ENCODE results near the gene OR13J1. TPM values are rescaled to one million over a fixed set of nuclear protein-coding genes. Genes with fewer than 3 reads are reported as not detected.

Gene OR13J1
- total and polyA plus RNA-seq, 11 donors: not detected

DNA sequence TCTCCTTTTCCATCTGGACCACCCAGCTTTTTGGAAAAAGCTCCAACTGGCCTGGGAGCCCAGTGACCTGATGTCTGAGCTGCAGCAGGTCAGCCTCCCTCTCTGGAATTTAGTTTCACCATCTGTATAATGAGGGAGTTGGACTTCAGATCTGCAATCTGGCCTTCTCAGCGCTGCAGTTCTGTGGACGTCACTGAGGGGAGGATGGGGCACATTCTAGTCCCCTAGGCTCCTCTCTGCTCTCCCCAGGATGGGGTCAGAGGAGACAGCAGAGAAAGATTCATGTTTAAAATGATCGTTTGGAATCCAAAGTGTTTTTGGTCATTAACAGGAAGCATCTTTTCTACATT, 10.2 kb downstream of the OR13J1 start:
- H3K27me3 ChIP-seq: peaks cover 0 to 26% (median 0%) of the 10 kb centered on the region in 9 donors
- no peak for TF ChIP-seq POLR2A (IDR thresholded peaks at IDR 0.05)
- TF ChIP-seq, protein P1, sequence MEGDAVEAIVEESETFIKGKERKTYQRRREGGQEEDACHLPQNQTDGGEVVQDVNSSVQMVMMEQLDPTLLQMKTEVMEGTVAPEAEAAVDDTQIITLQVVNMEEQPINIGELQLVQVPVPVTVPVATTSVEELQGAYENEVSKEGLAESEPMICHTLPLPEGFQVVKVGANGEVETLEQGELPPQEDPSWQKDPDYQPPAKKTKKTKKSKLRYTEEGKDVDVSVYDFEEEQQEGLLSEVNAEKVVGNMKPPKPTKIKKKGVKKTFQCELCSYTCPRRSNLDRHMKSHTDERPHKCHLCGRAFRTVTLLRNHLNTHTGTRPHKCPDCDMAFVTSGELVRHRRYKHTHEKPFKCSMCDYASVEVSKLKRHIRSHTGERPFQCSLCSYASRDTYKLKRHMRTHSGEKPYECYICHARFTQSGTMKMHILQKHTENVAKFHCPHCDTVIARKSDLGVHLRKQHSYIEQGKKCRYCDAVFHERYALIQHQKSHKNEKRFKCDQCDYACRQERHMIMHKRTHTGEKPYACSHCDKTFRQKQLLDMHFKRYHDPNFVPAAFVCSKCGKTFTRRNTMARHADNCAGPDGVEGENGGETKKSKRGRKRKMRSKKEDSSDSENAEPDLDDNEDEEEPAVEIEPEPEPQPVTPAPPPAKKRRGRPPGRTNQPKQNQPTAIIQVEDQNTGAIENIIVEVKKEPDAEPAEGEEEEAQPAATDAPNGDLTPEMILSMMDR (IDR thresholded peaks at IDR 0.05): no peak
- peaks cover 0 to 23% (median 0%) of the 10 kb centered on the region in 12 donors for H3K4me1 ChIP-seq
- intact Hi-C loops (cut with DNase I): no loop called here
- H3K9me3 ChIP-seq: no peaks in the 10 kb centered on the region
- no peaks in the 10 kb centered on the region for H3K36me3 ChIP-seq
- no peak overlapping the region for H3K4me3 ChIP-seq
- ATAC-seq (no peak), DNase-seq (no peak)
- H3K27ac ChIP-seq: no peak overlapping the region
- 48 to 59% (median 59%) methylated on average over 3 of the region's 3 CpGs for WGBS, 4 donors

DNA sequence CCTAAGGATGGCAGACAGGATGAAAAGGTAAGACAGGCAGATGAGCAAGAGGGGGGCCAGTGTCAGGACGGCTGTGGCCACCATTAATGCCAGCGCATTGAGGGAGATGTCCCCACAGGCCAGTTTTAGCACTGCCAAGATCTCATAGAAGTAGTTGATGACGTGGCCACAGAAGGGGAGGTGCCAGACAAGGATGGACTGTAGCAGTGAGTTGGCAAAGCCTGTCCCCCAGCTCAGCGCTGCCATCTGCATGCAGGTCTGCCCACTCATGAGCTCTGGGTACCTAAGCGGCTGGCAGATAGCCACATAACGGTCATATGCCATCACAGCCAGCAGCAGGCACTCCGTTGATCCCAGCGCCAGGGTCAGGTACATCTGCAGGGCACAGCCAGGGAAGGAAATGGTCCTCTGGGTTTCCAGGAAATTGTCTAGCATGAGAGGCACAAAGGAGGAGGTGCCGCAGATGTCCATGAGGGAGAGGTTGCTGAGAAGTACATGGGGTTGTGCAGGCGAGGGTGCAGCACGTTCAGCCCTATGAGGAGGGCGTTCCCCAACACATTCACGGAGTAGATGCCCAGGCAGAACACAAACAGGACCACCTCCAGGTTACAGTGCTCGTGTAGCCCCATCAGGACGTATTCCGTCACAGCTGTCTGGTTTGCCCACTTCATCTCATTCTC, 10.8 kb downstream of the OR13J1 start:
- H3K27me3 ChIP-seq: peaks cover 0 to 24% (median 0%) of the 10 kb centered on the region in 9 donors
- ATAC-seq: peak; percentile 34 to 49 (median 38)
- DNase-seq: peak in 2 of 5 donors; percentile 51 to 56

DNA sequence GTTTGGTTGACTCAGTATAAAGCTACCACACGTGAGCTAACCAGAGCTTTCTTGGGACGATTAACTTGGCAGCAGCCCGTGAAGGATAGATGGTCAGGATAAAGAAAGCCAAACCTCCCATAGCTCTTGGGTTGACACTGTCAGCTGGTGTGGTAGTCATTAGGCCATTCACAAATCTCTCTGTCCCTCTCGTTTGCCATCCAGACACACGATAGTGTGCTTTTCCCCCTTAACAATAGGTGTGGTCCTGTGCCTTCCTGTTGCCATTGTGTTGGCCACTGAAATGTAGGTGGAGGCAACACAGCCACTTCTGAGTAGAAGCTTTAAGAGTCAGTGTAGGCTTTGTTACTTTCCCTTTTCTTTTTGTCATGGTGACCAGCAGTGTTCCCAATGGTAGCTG, 11.7 kb downstream of the OR13J1 start:
- Histone ChIP-seq H3K9me3 (no peaks in the 10 kb centered on the region), H3K4me3 (no peak overlapping the region), H3K36me3 (peaks cover 0 to 9% (median 0%) of the 10 kb centered on the region in 9 donors), H3K27ac (no peak overlapping the region), H3K4me1 (peaks cover 0 to 23% (median 0%) of the 10 kb centered on the region in 12 donors), H3K27me3 (peaks cover 0 to 24% (median 0%) of the 10 kb centered on the region in 9 donors)
- TF ChIP-seq, protein P1 (IDR thresholded peaks at IDR 0.05): no peak
- TF ChIP-seq POLR2A (IDR thresholded peaks at IDR 0.05): no peak
- intact Hi-C loops (cut with DNase I): no loop called here
- 64 to 77% (median 71%) methylated on average over 5 of the region's 5 CpGs for WGBS, 4 donors
- DNase-seq: no peak
- ATAC-seq: peak in 3 of 4 donors; percentile 11 to 34 (median 16)

More for the DNA sequence above, 10.8 kb downstream of the OR13J1 start:
- TF ChIP-seq, protein P1 (IDR thresholded peaks at IDR 0.05): no peak
- no peak for TF ChIP-seq POLR2A (IDR thresholded peaks at IDR 0.05)
- Histone ChIP-seq H3K36me3 (no peaks in the 10 kb centered on the region), H3K4me3 (no peak overlapping the region), H3K4me1 (peaks cover 0 to 23% (median 0%) of the 10 kb centered on the region in 12 donors), H3K9me3 (no peaks in the 10 kb centered on the region), H3K27ac (no peak overlapping the region)
- WGBS, 4 donors: 55 to 67% (median 64%) methylated on average over 11 to 16 of the region's 16 CpGs
- intact Hi-C loops (cut with DNase I): no loop called here

DNA sequence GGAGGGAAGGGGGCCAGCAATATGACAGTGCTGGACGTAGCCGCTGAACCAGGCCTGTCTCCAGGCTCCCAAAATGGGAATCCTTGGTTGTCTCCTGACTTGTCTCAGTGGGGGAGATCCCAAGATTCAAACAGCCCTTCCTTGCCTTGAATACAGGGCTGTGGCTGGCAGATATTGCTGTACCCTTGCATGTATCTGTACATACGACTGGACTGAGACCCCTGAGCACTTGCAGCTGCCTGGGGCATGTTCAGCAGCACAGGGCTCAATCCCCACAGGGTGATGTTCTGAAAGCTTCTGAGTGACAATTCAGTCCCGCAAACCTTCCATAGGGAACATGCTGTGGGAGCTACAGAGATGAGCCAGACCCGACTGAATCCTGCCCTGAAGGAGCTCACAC, 13.3 kb downstream of the OR13J1 start:
- Histone ChIP-seq H3K4me3 (no peak overlapping the region), H3K27me3 (peaks cover 0 to 25% (median 0%) of the 10 kb centered on the region in 9 donors), H3K36me3 (peaks cover 0 to 10% (median 0%) of the 10 kb centered on the region in 9 donors), H3K27ac (no peak overlapping the region), H3K9me3 (no peaks in the 10 kb centered on the region), H3K4me1 (peaks cover 0 to 20% (median 0%) of the 10 kb centered on the region in 12 donors)
- 81 to 91% (median 86%) methylated on average over 5 of the region's 5 CpGs for WGBS, 4 donors
- ATAC-seq (no peak), DNase-seq (no peak)
- intact Hi-C loops (cut with DNase I): no loop called here
- TF ChIP-seq, protein P1 (IDR thresholded peaks at IDR 0.05): no peak
- TF ChIP-seq POLR2A (IDR thresholded peaks at IDR 0.05): no peak

Data from heart left ventricle (tissue), 16 donors.